NCI-H82 treated with DMSO at 0.1 percent for 48 hours (cell line): ENCODE results near the gene KLHL20.
"Not testable (repeated sequence)": the region's sequence is repeated elsewhere in the genome, so short reads cannot be mapped to it uniquely, and the experiment has no call there.

Source experiments
- DNase-seq: peaks from one replicate; lab custom pipeline; 2025; ENCODE audit not compliant: unreplicated experiment; lab: John Stamatoyannopoulos, UW

Gene KLHL20, protein sequence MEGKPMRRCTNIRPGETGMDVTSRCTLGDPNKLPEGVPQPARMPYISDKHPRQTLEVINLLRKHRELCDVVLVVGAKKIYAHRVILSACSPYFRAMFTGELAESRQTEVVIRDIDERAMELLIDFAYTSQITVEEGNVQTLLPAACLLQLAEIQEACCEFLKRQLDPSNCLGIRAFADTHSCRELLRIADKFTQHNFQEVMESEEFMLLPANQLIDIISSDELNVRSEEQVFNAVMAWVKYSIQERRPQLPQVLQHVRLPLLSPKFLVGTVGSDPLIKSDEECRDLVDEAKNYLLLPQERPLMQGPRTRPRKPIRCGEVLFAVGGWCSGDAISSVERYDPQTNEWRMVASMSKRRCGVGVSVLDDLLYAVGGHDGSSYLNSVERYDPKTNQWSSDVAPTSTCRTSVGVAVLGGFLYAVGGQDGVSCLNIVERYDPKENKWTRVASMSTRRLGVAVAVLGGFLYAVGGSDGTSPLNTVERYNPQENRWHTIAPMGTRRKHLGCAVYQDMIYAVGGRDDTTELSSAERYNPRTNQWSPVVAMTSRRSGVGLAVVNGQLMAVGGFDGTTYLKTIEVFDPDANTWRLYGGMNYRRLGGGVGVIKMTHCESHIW

DNA sequence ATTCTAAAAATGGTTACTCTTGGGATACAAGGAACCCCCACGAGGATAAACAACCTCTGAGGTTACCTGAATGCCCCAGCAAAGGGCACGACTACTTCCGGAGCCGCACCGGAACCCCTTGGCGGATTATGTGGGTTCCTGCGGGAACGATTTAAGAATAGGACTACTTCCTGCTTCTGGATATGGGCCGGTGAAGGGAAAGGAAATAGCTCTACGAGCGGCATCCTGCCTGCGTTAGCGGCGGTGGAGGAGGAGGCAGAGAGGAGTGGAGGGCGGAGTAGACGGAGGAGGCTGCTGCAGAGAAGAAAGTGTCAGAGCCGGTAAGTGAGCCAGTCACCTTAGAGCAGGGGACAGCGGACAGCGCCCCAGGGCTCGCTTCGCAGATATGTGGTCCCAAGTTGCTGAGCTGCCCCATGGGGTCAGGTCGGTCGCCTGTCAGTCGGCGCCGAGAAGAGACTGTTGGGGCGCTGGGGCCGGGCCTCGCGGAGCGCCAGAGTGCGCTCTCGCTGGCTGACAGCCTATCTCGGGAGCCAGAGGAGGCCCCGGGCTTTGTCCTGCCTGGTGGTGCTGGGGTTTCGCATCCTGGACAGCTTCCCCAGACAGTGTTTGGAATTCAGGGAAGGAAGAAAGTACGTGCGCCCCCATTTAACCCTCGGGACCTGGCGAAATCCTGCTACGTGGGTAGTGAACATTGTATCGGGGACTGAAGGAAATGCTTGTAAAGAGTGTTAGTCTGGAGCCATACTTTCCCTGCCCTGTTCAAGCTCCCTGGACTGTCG, at the start of gene KLHL20:
Gene KLHL20 (plus strand): TSS at position 223 of the 779 bp plus-strand sequence. CDS start 1,063 bp downstream, outside the sequence.
- peak; percentile 87 for DNase-seq

- no peak for DNase-seq
Measured at GRCh38 chr1:173666646-173667045, 48.1 kb upstream of the KLHL20 start.

- no peak for DNase-seq
Measured at GRCh38 chr1:173669491-173669941, 45.3 kb upstream of the KLHL20 start, which contains the start of gene ANKRD45. Gene ANKRD45, minus strand, starts transcription at chr1:173669851. Its CDS starts 10,433 bp downstream, at chr1:173659418.

- DNase-seq, result not testable (repeated sequence)
Measured at GRCh38 chr1:173674496-173674895, 40.3 kb upstream of the KLHL20 start.

DNA sequence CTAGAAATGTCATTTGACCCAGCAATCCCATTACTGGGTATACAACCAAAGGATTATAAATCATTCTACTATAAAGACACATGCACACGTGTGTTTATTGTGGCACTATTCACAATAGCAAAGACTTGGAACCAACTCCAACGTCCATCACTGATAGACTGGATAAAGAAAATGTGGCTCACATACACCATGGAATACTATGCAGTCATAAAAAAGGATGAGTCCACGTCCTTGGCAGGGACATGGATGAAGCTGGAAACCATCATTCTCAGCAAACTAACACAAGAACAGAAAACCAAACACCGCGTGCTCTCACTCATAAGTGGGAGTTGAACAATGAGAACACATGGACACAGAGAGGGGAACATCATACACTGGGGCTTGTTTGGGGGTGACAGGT, 34.6 kb upstream of the KLHL20 start:
- DNase-seq, result not testable (repeated sequence)

GRCh38 chr1:173682184-173682583, 32.6 kb upstream of the KLHL20 start:
- no peak for DNase-seq

DNA sequence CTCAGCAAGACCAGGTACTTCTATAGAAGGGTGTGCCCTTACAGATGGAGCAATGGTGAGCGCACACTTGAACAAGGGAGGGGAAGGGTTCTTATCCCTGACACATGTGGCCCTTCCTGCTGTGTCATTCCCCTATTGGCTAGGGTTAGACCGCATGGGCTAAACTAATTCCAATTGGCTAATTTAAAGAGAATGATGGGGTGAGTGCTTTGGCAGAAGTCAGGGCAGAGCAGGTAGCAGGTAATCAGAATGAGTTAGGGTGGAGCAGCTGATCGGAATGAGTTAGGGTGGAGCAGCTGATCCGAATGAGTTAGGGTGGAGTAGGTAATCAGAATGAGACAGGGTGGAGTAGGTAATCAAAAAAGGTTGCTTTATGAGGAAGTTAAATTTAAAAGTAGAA, 30.9 kb upstream of the KLHL20 start:
- not testable (repeated sequence) for DNase-seq

GRCh38 chr1:173685121-173685520, 29.7 kb upstream of the KLHL20 start:
- DNase-seq, result not testable (repeated sequence)

DNA sequence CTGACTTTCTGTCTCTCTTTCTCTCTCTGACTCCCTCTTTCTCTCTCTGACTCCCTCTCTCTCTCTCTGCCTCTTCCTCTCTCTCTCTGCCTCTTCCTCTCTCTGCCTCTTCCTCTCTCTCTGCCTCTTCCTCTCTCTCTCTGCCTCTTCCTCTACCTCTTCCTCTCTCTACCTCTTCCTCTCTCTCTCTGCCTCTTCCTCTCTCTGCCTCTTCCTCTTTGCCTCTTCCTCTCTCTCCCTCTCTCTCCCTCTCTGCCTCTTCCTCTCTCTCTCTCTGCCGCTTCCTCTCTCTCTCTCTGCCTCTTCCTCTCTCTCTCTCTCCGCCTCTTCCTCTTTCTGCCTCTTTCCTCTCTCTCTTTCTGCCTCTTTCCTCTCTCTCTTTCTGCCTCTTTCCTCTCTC, 26.5 kb upstream of the KLHL20 start:
- no peak for DNase-seq

GRCh38 chr1:173693238-173693637, 21.5 kb upstream of the KLHL20 start:
- no peak for DNase-seq

DNA sequence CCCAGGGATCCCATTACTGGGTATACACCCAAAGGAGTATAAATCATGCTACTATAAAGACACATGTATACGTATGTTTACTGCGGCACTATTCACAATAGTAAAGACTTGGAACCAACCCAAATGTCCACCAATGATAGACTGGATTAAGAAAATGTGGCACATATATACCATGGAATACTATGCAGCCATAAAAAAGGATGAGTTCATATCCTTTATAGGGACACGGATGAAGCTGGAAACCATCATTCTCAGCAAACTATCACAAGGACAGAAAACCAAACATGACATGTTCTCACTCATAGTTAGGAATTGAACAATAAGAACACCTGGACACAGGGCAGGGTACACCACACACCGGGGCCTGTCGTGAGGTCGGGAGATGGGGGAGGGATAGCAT, 13.5 kb upstream of the KLHL20 start:
- DNase-seq, result not testable (repeated sequence)

DNA sequence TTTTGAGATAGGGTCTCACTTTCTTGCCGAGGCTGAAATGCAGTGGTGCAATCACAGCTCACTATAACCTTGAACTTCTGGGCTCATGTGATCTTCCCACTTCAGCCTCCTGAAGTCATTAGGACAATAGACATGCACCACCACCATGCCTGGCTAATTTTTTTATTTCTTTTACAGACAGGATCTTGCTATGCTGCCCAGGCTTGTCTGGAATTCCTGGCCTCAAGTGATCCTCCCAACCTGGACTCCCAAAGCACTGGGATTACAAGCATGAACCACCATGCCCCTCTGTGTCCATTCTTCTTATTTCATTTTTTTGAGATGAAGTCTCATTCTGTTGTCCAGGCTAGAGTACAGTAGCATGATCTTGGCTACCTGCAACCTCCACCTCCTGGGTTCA, 12.0 kb upstream of the KLHL20 start:
- no peak for DNase-seq

DNA sequence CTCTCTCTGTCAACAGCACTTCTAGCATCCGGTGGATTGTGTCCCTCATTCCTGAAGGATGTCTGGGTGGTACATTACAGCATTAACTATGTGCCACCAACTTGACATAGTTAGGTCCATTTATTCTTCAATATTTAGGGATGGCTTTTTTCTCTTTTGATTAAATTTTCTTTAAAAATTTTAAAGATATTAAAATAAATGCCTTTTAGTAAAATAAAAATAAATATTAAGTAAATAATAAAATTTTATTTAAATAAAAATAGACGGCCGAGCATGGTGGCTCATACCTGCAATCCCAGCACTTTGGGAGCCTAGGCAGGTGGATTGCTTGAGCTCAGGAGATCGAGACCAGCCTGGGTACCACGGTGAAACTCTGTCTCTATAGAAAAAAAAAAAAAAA, 9.7 kb upstream of the KLHL20 start:
- DNase-seq, result no peak

DNA sequence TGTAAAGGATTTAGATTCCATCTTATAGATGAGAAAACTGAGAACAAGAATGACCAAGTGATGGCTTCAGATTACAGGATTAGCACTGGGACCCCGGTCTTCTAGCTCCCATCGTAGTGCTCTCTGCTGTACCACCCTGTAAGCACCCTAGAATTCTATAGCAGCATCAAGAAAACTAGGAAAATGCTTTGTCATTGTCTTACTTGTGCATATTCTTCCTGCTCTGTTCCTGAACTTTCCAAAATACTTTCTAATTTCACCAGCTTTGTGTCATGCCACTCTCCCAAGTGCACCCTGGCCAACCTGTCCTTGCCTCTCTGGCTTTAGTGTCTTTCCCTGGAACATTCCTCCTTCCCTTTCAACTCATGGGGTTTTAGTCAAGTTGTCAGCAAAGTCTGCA, 6.0 kb upstream of the KLHL20 start:
- no peak for DNase-seq

DNA sequence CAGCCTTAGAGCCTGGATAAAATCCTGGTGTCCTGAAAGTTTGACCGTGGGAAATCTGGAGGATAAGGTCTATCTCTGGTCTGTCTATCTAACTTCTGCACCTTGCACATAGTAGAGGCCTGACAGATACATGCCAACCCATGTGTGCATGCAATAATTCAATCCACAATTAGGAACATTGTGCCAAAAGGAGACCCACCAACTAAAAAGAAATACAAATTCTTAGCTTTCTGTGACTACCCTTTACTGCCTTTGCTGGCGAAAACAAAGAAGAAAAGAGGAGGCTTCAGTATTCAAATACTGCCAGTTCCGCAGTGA, 381 bp upstream of the KLHL20 start:
- DNase-seq, result no peak

GRCh38 chr1:173715538-173715844, 710 bp downstream of the KLHL20 start:
- DNase-seq, result no peak

DNA sequence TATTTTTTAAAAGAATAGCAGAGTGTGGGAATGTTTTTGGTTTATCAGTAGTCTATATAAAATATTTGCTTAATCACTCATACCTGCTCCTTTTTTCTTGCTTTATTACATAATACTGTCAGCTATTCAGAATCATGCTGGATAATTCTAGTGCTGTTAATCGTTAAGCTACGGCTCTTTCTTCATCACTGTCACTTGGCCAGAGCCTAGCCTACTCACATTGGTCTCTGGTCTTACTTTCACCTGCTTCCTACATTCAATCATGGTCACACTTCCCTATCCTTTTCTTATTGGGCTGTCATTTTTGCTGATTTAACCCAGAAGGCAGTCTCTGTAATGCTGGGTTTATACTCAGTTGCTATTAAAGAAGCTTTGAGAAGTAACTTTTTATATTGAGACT, 2.5 kb downstream of the KLHL20 start:
- DNase-seq, result no peak

DNA sequence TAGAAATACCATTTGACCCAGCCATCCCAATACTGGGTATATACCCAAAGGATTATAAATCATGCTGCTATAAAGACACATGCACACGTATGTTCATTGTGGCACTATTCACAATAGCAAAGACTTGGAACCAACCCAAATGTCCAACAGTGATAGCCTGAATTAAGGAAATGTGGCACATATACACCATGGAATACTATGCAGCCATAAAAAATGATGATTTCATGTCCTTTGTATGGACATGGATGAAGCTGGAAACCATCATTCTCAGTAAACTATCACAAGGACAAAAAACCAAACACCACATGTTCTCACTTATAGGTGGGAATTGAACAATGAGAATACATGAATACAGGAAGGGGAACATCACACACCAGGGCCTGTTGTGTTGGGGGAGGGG, 16.6 kb downstream of the KLHL20 start:
- not testable (repeated sequence) for DNase-seq

GRCh38 chr1:173733912-173734311, 19.1 kb downstream of the KLHL20 start:
- DNase-seq, result no peak

DNA sequence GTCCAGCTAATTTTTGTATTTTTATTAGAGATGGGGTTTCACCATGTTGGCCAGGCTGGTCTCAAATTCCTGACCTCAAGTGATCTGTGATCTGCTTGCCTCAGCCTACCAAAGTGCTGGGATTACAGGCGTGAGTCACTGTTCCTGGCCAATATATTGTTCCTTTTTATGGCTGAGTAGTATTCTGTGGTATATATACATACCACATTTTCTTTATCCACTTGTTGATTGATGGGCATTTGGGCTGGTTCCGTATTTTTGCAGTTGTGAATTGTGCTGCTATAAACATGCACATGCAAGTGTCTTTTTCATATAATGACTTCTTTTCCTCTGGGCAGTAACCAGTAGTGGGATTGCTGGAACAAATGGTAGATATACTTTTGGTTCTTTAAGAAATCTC, 21.3 kb downstream of the KLHL20 start:
- DNase-seq, result not testable (repeated sequence)

- no peak for DNase-seq
Measured at GRCh38 chr1:173742203-173742886, 27.6 kb downstream of the KLHL20 start.
